Lower lobe of right lung (tissue), 2 donors: Measurements from ENCODE around the gene FAM227A. TPM values are rescaled to one million over a fixed set of nuclear protein-coding genes. Genes with fewer than 3 reads are reported as not detected.
"Not testable (repeated sequence)": the region's sequence is repeated elsewhere in the genome, so short reads cannot be mapped to it uniquely, and the experiment has no call there.

Experiments used
- ATAC-seq, 2 donors: fragments of 200-7000 bp; cut with Tn5 transposase; one replicate each; pipeline ENCODE4 v1.9.1; 2020 to 2022; ENCODE audit warnings: mild to moderate bottlenecking in 2 of 2, moderate library complexity in 2 of 2
- DNase-seq: peaks from one replicate; pipeline ENCODE4 v3.0.0-alpha.2; 2020
- H3K27ac ChIP-seq: fragments of 200-600 bp; one replicate; pipeline ENCODE4 v1.8.0; 2022
- H3K27me3 ChIP-seq: fragments of 200-600 bp; one replicate; pipeline ENCODE4 v1.8.0; 2022; ENCODE audit warnings: low read depth
- H3K36me3 ChIP-seq: fragments of 200-600 bp; one replicate; pipeline ENCODE4 v1.8.0; 2022; ENCODE audit warnings: mild to moderate bottlenecking
- H3K4me1 ChIP-seq: fragments of 200-600 bp; one replicate; pipeline ENCODE4 v1.8.0; 2022
- H3K4me3 ChIP-seq: fragments of 200-600 bp; one replicate; pipeline ENCODE4 v1.8.0; 2022; ENCODE audit warnings: mild to moderate bottlenecking
- H3K9me3 ChIP-seq: fragments of 200-600 bp; one replicate; pipeline ENCODE4 v1.8.0; 2022
- intact Hi-C: fragments of 100-400 bp; cut with DNase I; formaldehyde crosslinking; loops from one replicate; pipeline ENCODE4 v1.11.0; 2022
- total RNA-seq: library from RNA; stranded (reverse); fragmentation: NEBNext Ultra II Directional; extraction: Animal tissue kit (Norgen Biotek cat#: 25700); gene quantifications from one replicate; pipeline ENCODE4 v1.2.1, GENCODE V29; 2021
- TF ChIP-seq, protein P1 (sequence below): fragments of 200-600 bp; IDR thresholded peaks from one replicate; pipeline ENCODE4 v1.8.0; 2022; ENCODE audit warnings: antibody characterized with exemption, mild to moderate bottlenecking
- donor health status: DM: no; HTN: yes; CAD: no; lungs with severe emphysema.

FAM227A gene
- total RNA-seq, 1 donor from 2014 or later, result 3.4 TPM

DNA sequence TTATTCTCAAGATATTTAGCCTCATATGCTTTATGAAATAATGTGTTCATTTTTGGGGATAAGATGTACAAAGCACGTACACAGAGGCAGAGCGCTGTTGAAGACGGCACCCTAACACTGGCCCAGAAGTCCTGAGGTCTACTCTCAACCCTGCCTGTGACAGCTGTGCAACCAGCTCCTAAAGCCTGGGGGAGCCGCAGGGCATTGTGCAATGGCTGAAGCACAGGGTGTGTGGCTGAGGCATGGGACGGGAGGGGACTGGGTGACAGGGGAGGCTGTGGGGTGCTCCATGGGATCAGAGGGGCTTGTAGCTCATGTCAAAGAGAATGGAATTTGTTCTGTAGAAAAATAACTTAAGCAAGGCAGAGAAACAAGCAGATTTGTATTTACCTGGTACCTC is 27.7 kb downstream of the FAM227A start:
- H3K36me3 ChIP-seq, result no peaks in the 10 kb centered on the region
- no peak overlapping the region for H3K27ac ChIP-seq
- no peak for DNase-seq
- intact Hi-C loops, result no loop called here
- H3K9me3 ChIP-seq, result no peaks in the 10 kb centered on the region
- ATAC-seq, result no peak
- no peak overlapping the region for H3K4me3 ChIP-seq
- no peaks in the 10 kb centered on the region for H3K4me1 ChIP-seq
- TF ChIP-seq, protein P1, sequence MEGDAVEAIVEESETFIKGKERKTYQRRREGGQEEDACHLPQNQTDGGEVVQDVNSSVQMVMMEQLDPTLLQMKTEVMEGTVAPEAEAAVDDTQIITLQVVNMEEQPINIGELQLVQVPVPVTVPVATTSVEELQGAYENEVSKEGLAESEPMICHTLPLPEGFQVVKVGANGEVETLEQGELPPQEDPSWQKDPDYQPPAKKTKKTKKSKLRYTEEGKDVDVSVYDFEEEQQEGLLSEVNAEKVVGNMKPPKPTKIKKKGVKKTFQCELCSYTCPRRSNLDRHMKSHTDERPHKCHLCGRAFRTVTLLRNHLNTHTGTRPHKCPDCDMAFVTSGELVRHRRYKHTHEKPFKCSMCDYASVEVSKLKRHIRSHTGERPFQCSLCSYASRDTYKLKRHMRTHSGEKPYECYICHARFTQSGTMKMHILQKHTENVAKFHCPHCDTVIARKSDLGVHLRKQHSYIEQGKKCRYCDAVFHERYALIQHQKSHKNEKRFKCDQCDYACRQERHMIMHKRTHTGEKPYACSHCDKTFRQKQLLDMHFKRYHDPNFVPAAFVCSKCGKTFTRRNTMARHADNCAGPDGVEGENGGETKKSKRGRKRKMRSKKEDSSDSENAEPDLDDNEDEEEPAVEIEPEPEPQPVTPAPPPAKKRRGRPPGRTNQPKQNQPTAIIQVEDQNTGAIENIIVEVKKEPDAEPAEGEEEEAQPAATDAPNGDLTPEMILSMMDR, result no peak
- no peaks in the 10 kb centered on the region for H3K27me3 ChIP-seq

DNA sequence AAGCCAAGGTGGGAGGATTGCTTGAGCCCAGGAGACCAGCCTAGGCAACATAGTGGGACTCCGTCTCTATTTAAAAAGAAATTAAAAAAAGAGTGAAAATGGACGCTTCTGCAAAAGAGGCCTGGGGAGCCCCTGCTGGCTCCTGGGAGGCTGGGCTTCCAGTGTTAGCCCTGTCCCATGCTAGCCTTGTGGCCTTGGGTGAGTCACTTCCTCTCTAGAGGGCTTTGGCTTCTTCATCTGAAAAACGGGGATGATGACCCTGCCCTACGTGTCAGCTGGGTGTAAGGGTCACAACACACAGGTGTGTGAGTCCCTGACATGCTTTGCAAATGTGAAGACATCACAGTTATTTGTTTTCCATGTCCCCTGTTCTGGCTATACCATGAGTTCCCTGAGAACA is 32.8 kb downstream of the FAM227A start:
- Histone ChIP-seq H3K4me1 (no peaks in the 10 kb centered on the region), H3K36me3 (no peaks in the 10 kb centered on the region), H3K27ac (no peak overlapping the region), H3K9me3 (no peaks in the 10 kb centered on the region), H3K4me3 (no peak overlapping the region), H3K27me3 (no peaks in the 10 kb centered on the region)
- intact Hi-C loops, result no loop called here
- TF ChIP-seq, protein P1, result no peak
- DNase-seq, result no peak
- ATAC-seq, result no peak

DNA sequence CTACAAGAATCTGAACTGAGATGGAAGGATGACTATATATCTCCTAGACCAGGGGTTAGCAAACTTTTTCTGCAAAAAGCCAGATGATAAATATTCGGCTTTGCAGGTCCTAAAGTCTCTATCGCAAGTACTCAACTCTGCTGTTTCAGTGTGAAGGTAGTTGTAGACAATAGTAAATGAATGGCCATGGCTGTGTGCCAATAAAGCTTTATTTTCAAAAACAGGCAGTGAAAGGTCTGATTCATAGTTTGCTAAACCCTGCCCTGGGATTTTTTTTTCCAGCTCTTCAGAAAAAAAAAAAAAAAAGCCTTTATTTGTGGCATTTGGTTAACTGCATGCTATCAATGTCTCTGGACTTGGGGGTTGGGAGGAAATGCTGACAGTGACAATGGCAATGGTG is 37.5 kb downstream of the FAM227A start:
- TF ChIP-seq, protein P1, result no peak
- ATAC-seq (no peak), DNase-seq (no peak)
- Histone ChIP-seq H3K36me3 (no peaks in the 10 kb centered on the region), H3K4me1 (no peaks in the 10 kb centered on the region), H3K27me3 (no peaks in the 10 kb centered on the region), H3K9me3 (no peaks in the 10 kb centered on the region), H3K27ac (no peak overlapping the region), H3K4me3 (no peak overlapping the region)
- intact Hi-C loops, result no loop called here

DNA sequence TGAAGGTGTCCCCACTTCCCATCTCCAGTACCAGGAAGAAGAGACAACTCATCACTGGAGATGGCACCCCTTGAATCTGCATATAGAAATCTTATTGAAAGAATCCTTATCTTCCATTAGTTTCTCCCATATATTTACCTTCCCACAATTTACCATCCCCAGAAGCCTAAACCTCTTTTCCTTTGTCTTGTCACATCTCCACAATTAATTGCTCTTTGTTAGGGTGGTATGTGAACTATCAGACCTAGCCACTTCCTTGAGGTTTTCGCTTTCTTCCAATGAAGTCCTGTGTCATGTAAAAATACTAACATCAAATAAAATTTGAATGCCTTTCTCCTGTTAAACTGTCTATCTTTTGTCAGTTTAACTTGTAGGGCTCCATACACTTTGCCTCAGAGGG is 37.9 kb downstream of the FAM227A start:
- ATAC-seq, result no peak
- DNase-seq, result no peak
- Histone ChIP-seq H3K4me1 (no peaks in the 10 kb centered on the region), H3K27ac (no peak overlapping the region), H3K9me3 (no peaks in the 10 kb centered on the region), H3K27me3 (no peaks in the 10 kb centered on the region), H3K4me3 (no peak overlapping the region), H3K36me3 (no peaks in the 10 kb centered on the region)
- intact Hi-C loops, result no loop called here
- TF ChIP-seq, protein P1, result no peak

DNA sequence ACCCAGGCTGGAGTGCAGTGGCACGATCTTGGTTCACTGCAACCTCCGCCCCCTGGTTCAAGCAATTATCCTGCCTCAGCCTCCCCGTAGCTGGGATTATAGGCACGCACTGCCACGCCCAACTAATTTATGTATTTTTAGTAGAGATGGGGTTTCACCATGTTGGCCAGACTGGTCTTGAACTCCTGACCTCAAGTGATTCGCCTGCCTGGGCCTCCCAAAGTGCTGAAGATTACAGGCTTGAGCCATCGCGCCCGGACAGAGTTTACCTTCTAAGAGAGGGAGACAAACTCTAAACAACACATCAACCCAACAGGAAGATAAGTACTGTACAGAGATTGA is 41.2 kb downstream of the FAM227A start:
- H3K27ac ChIP-seq, H3K36me3 ChIP-seq, DNase-seq, intact Hi-C loops, H3K27me3 ChIP-seq, ATAC-seq, H3K4me3 ChIP-seq, H3K4me1 ChIP-seq, H3K9me3 ChIP-seq: not testable (repeated sequence)

DNA sequence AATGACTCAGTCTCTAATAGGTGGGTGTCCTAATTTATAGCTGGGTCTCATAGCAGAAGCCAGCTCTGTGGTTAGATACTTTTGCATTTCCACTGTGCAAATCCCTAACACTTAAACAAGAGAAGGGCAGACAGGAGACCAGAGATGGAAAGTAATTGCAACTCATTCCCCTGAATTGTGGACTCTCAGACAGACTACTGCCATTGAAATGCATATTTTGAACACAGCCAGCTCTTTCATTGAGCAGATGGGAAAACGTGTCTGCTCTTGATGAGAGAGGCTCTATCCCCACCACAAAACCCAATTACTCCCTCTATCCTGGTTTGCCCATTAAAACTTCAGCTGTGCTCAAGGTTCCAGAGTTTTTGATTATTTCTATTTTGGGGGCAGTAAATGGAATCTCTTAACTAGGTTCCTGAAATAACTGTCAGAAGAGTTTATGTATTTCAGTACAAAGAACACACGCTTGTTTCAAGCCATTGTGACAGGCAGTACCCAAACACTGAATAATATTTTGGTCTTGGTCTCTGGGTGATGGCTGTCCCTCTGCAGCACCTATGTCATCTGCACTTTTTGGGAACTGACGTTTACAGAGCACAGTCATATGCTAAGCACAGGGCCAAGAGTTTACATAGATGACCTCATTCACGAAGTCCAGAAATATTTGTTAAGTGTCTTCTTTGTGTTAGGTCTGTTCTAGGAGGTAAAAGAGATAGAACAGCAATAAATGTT is 41.7 kb downstream of the FAM227A start:
- no peak overlapping the region for H3K27ac ChIP-seq
- no peaks in the 10 kb centered on the region for H3K27me3 ChIP-seq
- TF ChIP-seq, protein P1, result no peak
- no peaks in the 10 kb centered on the region for H3K9me3 ChIP-seq
- no peaks in the 10 kb centered on the region for H3K36me3 ChIP-seq
- ATAC-seq (no peak), DNase-seq (no peak)
- no peaks in the 10 kb centered on the region for H3K4me1 ChIP-seq
- intact Hi-C loops, result no loop called here
- no peak overlapping the region for H3K4me3 ChIP-seq
